ENCODE results near the gene ASTN1.
"Not testable (repeated sequence)": the region's sequence is repeated elsewhere in the genome, so short reads cannot be mapped to it uniquely, and the experiment has no call there.

Gene ASTN1

DNA sequence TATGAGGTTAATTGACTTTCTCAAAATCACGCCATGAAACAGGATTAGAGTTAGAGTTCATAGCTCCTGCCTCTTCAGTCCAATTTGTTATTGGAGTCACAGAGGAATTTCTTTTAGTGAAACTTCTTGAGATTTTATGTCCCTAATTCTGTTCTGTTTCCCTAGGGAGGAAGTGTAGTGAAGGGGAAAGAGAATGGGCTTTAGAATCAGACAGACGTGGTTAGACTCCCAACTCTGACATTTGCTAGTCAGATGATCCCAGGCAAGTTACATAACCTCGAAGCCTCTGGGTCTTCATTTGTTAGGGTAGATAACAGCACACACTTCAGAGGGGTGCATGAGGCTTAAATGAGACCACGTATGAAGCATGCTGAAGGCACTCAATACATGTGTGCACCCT lies 83.9 kb downstream of the ASTN1 start:
- no peaks in the 10 kb centered on the region for H3K9me3 ChIP-seq (replicated peaks in 1 of 2; ENCODE audit: control insufficient read depth in 2 of 2, insufficient read depth in 1 of 2, low read depth in 1 of 2, low read length in 2 of 2)
- no peak overlapping the region for H3K4ac ChIP-seq (ENCODE audit: low read length)
- no peak overlapping the region for H3K9ac ChIP-seq (ENCODE audit: low read depth, low read length, poor library complexity)
- H3K4me1 ChIP-seq (ENCODE audit: control insufficient read depth in 2 of 2, insufficient read depth in 1 of 2, low read depth in 1 of 2, low read length in 2 of 2), result peaks cover 0 to 2% of the 10 kb centered on the region in 2 donors
- H3K4me2 ChIP-seq (ENCODE audit: insufficient read depth, low read length, poor library complexity, severe bottlenecking), result no peak overlapping the region
- H3K4me3 ChIP-seq (ENCODE audit: low read length in 2 of 2), result no peak overlapping the region
- no peak overlapping the region for H3K23ac ChIP-seq (ENCODE audit: low read depth, low read length, poor library complexity)
- H3K27ac ChIP-seq (replicated peaks; ENCODE audit: low read length), result no peak overlapping the region
- H3K14ac ChIP-seq (ENCODE audit: low read length), result no peak overlapping the region
- H2BK120ac ChIP-seq (ENCODE audit: low read depth, low read length), result no peak overlapping the region
- no peak overlapping the region for H2BK15ac ChIP-seq (ENCODE audit: low read length)
- H4K91ac ChIP-seq (ENCODE audit: low read depth, low read length, poor library complexity), result no peak overlapping the region
- no peak for DNase-seq (ENCODE audit: low spot score)
- H3K27me3 ChIP-seq (ENCODE audit: control insufficient read depth in 3 of 3, insufficient read depth in 3 of 3, low read depth in 1 of 3, low read length in 3 of 3), result no peaks in the 10 kb centered on the region
- H2BK5ac ChIP-seq (ENCODE audit: low read length), result no peak overlapping the region
- H2AFZ ChIP-seq (ENCODE audit: low read length), result no peak overlapping the region
- H3K79me1 ChIP-seq (ENCODE audit: low read depth, low read length), result no peaks in the 10 kb centered on the region
- no peak overlapping the region for H2AK5ac ChIP-seq (ENCODE audit: low read depth, low read length)
- no peak overlapping the region for H3K18ac ChIP-seq (ENCODE audit: low read length)
- no peak overlapping the region for H4K8ac ChIP-seq (ENCODE audit: low read depth, low read length)
- H3K36me3 ChIP-seq (replicated peaks in 1 of 2; ENCODE audit: control insufficient read depth in 2 of 2, insufficient read depth in 2 of 2, low read length in 2 of 2), result no peaks in the 10 kb centered on the region
- H2BK12ac ChIP-seq (ENCODE audit: low read length), result no peak overlapping the region
- WGBS, 2 donors (ENCODE audit: extremely low coverage in 2 of 2, insufficient read length in 2 of 2, insufficient replicate concordance in 1 of 2), result no CpG with 5 or more reads among the region's 4 CpGs

DNA sequence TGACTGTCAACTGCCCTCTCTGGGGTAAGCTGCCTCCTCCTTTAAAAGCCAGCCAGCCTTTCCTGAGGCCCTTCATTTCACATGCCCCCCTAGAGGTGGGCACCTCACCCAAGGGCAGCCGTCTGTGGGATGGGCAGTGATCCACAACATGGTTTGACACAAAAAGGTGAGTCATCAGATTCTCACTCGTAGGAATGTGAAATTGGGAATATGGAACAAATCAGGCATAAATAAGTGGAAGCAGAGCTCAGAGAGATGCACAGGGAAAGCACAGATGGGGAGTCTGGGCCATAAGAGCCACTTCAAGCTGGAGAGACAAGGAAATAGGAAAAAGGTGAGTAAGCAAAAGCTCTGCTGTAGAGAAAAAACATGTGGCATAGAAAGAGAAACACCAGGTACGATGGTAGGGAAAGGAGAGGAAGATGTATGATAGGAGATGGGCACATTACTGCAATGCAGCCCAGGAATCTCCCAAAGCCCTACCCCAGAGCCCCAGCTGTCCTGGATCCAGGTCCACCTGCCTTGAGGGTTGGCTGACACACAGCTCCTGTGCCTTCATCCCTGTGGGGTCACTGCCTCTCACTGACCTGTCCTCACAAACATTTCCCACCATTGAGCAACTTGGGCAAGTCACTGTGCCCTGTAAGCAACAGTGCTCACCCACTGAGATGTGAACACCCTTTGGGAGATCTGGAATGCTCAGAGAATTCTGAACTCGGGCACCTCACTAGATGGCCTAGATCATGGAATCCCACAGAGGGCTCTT lies 86.6 kb downstream of the ASTN1 start:
- Histone ChIP-seq H4K91ac (ENCODE audit: low read depth, low read length, poor library complexity) (no peak overlapping the region), H3K4me3 (ENCODE audit: low read length in 2 of 2) (no peak overlapping the region), H3K79me1 (ENCODE audit: low read depth, low read length) (no peaks in the 10 kb centered on the region), H3K36me3 (replicated peaks in 1 of 2; ENCODE audit: control insufficient read depth in 2 of 2, insufficient read depth in 2 of 2, low read length in 2 of 2) (no peaks in the 10 kb centered on the region), H3K27me3 (ENCODE audit: control insufficient read depth in 3 of 3, insufficient read depth in 3 of 3, low read depth in 1 of 3, low read length in 3 of 3) (no peaks in the 10 kb centered on the region), H3K9ac (ENCODE audit: low read depth, low read length, poor library complexity) (no peak overlapping the region), H3K27ac (replicated peaks; ENCODE audit: low read length) (no peak overlapping the region), H2BK12ac (ENCODE audit: low read length) (no peak overlapping the region), H2BK15ac (ENCODE audit: low read length) (no peak overlapping the region), H3K4ac (ENCODE audit: low read length) (no peak overlapping the region), H3K18ac (ENCODE audit: low read length) (no peak overlapping the region), H3K4me1 (ENCODE audit: control insufficient read depth in 2 of 2, insufficient read depth in 1 of 2, low read depth in 1 of 2, low read length in 2 of 2) (peaks cover 0 to 2% of the 10 kb centered on the region in 2 donors), H3K14ac (ENCODE audit: low read length) (no peak overlapping the region), H2AFZ (ENCODE audit: low read length) (no peak overlapping the region), H3K23ac (ENCODE audit: low read depth, low read length, poor library complexity) (no peak overlapping the region), H3K9me3 (replicated peaks in 1 of 2; ENCODE audit: control insufficient read depth in 2 of 2, insufficient read depth in 1 of 2, low read depth in 1 of 2, low read length in 2 of 2) (no peaks in the 10 kb centered on the region), H2AK5ac (ENCODE audit: low read depth, low read length) (no peak overlapping the region), H3K4me2 (ENCODE audit: insufficient read depth, low read length, poor library complexity, severe bottlenecking) (no peak overlapping the region), H4K8ac (ENCODE audit: low read depth, low read length) (no peak overlapping the region), H2BK120ac (ENCODE audit: low read depth, low read length) (no peak overlapping the region), H2BK5ac (ENCODE audit: low read length) (no peak overlapping the region)
- WGBS, 2 donors (ENCODE audit: extremely low coverage in 2 of 2, insufficient read length in 2 of 2, insufficient replicate concordance in 1 of 2), result no CpG with 5 or more reads among the region's 4 CpGs
- DNase-seq (ENCODE audit: low spot score), result no peak

DNA sequence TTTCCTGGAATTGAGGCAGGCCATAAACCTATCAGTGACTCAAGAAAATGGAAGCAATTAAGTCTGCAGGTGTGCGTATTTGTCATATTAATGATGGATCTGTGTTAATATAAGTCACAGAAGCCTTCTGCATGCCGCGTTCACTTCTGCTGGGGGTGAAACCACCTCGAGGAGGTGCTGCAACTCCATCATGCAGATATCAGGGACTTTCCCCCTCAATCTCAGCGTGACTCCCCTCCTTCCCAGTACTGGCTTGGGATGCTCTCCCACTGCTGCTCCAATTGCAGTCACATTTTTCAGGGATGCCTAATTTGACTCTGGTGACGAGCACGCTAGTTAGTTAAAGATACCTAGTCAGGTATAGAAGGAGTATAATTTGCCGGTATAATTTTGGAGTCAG lies 87.5 kb downstream of the ASTN1 start:
- H4K8ac ChIP-seq (ENCODE audit: low read depth, low read length), result no peak overlapping the region
- no peak overlapping the region for H3K14ac ChIP-seq (ENCODE audit: low read length)
- H4K91ac ChIP-seq (ENCODE audit: low read depth, low read length, poor library complexity), result no peak overlapping the region
- H2BK120ac ChIP-seq (ENCODE audit: low read depth, low read length), result no peak overlapping the region
- no peak for DNase-seq (ENCODE audit: low spot score)
- H3K4ac ChIP-seq (ENCODE audit: low read length), result no peak overlapping the region
- H2BK5ac ChIP-seq (ENCODE audit: low read length), result no peak overlapping the region
- H2BK12ac ChIP-seq (ENCODE audit: low read length), result no peak overlapping the region
- no peak overlapping the region for H2BK15ac ChIP-seq (ENCODE audit: low read length)
- no peaks in the 10 kb centered on the region for H3K27me3 ChIP-seq (ENCODE audit: control insufficient read depth in 3 of 3, insufficient read depth in 3 of 3, low read depth in 1 of 3, low read length in 3 of 3)
- H3K79me1 ChIP-seq (ENCODE audit: low read depth, low read length), result no peaks in the 10 kb centered on the region
- no CpG with 5 or more reads among the region's 8 CpGs for WGBS, 2 donors (ENCODE audit: extremely low coverage in 2 of 2, insufficient read length in 2 of 2, insufficient replicate concordance in 1 of 2)
- H3K4me3 ChIP-seq (ENCODE audit: low read length in 2 of 2), result no peak overlapping the region
- no peak overlapping the region for H3K23ac ChIP-seq (ENCODE audit: low read depth, low read length, poor library complexity)
- H3K36me3 ChIP-seq (replicated peaks in 1 of 2; ENCODE audit: control insufficient read depth in 2 of 2, insufficient read depth in 2 of 2, low read length in 2 of 2), result no peaks in the 10 kb centered on the region
- H3K9ac ChIP-seq (ENCODE audit: low read depth, low read length, poor library complexity), result no peak overlapping the region
- H3K9me3 ChIP-seq (replicated peaks in 1 of 2; ENCODE audit: control insufficient read depth in 2 of 2, insufficient read depth in 1 of 2, low read depth in 1 of 2, low read length in 2 of 2), result no peaks in the 10 kb centered on the region
- H3K27ac ChIP-seq (replicated peaks; ENCODE audit: low read length), result no peak overlapping the region
- H3K4me2 ChIP-seq (ENCODE audit: insufficient read depth, low read length, poor library complexity, severe bottlenecking), result no peak overlapping the region
- H2AFZ ChIP-seq (ENCODE audit: low read length), result no peak overlapping the region
- no peaks in the 10 kb centered on the region for H3K4me1 ChIP-seq (ENCODE audit: control insufficient read depth in 2 of 2, insufficient read depth in 1 of 2, low read depth in 1 of 2, low read length in 2 of 2)
- H2AK5ac ChIP-seq (ENCODE audit: low read depth, low read length), result no peak overlapping the region
- no peak overlapping the region for H3K18ac ChIP-seq (ENCODE audit: low read length)

DNA sequence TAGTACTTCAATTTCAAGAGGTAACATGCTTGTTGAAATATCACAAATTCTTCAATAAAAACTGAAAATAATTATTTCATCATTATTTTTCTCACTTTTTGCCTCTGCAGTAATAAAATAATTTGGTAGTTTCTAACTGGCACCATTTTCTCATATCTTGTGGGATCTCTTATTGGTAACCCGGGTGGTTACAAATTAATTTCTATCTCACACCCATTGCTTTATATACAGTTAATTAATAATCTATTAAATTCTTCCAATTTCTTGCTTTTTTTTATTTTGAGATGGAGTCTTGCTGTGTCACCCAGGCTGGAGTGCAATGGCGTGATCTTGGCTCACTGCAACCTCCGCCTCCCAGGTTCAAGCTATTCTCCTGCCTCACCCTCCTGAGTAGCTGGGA lies 89.7 kb downstream of the ASTN1 start:
- H3K9me3 ChIP-seq (replicated peaks in 1 of 2; ENCODE audit: control insufficient read depth in 2 of 2, insufficient read depth in 1 of 2, low read depth in 1 of 2, low read length in 2 of 2); H3K4me2 ChIP-seq (ENCODE audit: insufficient read depth, low read length, poor library complexity, severe bottlenecking); H2AK5ac ChIP-seq (ENCODE audit: low read depth, low read length); H3K27ac ChIP-seq (replicated peaks; ENCODE audit: low read length); H3K36me3 ChIP-seq (replicated peaks in 1 of 2; ENCODE audit: control insufficient read depth in 2 of 2, insufficient read depth in 2 of 2, low read length in 2 of 2); H2AFZ ChIP-seq (ENCODE audit: low read length); H3K4me1 ChIP-seq (ENCODE audit: control insufficient read depth in 2 of 2, insufficient read depth in 1 of 2, low read depth in 1 of 2, low read length in 2 of 2); H3K9ac ChIP-seq (ENCODE audit: low read depth, low read length, poor library complexity); H2BK15ac ChIP-seq (ENCODE audit: low read length); H3K14ac ChIP-seq (ENCODE audit: low read length); DNase-seq (ENCODE audit: low spot score); H3K23ac ChIP-seq (ENCODE audit: low read depth, low read length, poor library complexity); H3K18ac ChIP-seq (ENCODE audit: low read length); H3K4me3 ChIP-seq (ENCODE audit: low read length in 2 of 2); H2BK120ac ChIP-seq (ENCODE audit: low read depth, low read length); H3K79me1 ChIP-seq (ENCODE audit: low read depth, low read length); H3K27me3 ChIP-seq (ENCODE audit: control insufficient read depth in 3 of 3, insufficient read depth in 3 of 3, low read depth in 1 of 3, low read length in 3 of 3); H2BK12ac ChIP-seq (ENCODE audit: low read length); H4K8ac ChIP-seq (ENCODE audit: low read depth, low read length); H2BK5ac ChIP-seq (ENCODE audit: low read length); H3K4ac ChIP-seq (ENCODE audit: low read length); H4K91ac ChIP-seq (ENCODE audit: low read depth, low read length, poor library complexity): not testable (repeated sequence)
- WGBS, 2 donors (ENCODE audit: extremely low coverage in 2 of 2, insufficient read length in 2 of 2, insufficient replicate concordance in 1 of 2), result no CpG with 5 or more reads among the region's 3 CpGs
